Keratinocyte (primary cell): Measurements from ENCODE around the gene HBZ. TPM values are rescaled to one million over a fixed set of nuclear protein-coding genes. Genes with fewer than 3 reads are reported as not detected.

Source experiments
- DNase-seq: peaks from one replicate; pipeline ENCODE4 v3.0.0-alpha.2; 2011; ENCODE audit warnings: low read depth, missing footprints, low spot score
- FAIRE-seq: peaks from 2 replicates; lab custom pipeline; 2011; peaks lifted over from hg19 to GRCh38; lab: Jason Lieb, UNC
- H2AFZ ChIP-seq: 2 replicates; pipeline ENCODE4 v1.6.0; 2012; ENCODE audit warnings: low read length, control low read depth, inconsistent platforms; ENCODE audit not compliant: control insufficient read depth
- H3K27ac ChIP-seq: 2 replicates; pipeline ENCODE4 v1.5.1; 2011; ENCODE audit warnings: low read length; ENCODE audit not compliant: control insufficient read depth, insufficient read depth
- H3K27me3 ChIP-seq: 3 replicates; pipeline ENCODE4 v1.6.0; 2011; ENCODE audit warnings: low read length; ENCODE audit not compliant: control insufficient read depth, insufficient read depth; ENCODE audit errors: extremely low read depth
- H3K36me3 ChIP-seq, 2 experiments: 2 replicates in 1 of 2; 3 replicates in 1 of 2; pipeline ENCODE4 v1.5.1; 2011; ENCODE audit warnings: low read length in 2 of 2, mild to moderate bottlenecking in 1 of 2; ENCODE audit not compliant: control insufficient read depth in 2 of 2, insufficient read depth in 2 of 2; ENCODE audit errors: extremely low read depth in 1 of 2
- H3K4me1 ChIP-seq: 3 replicates; pipeline ENCODE4 v1.5.1; 2011; ENCODE audit warnings: low read length; ENCODE audit not compliant: control insufficient read depth, insufficient read depth; ENCODE audit errors: extremely low read depth
- H3K4me2 ChIP-seq: 3 replicates; pipeline ENCODE4 v1.6.0; 2011; ENCODE audit warnings: low read depth, low read length; ENCODE audit not compliant: control insufficient read depth, insufficient read depth; ENCODE audit errors: extremely low read depth
- H3K4me3 ChIP-seq, 3 experiments: fragments of 200-600 bp in 1 of 3; sonication (generic) in 1 of 3; 2 replicates in 2 of 3; 3 replicates in 1 of 3; pipeline ENCODE4 v1.5.1; 2011 to 2016; ENCODE audit warnings: low read length in 3 of 3, mild to moderate bottlenecking in 3 of 3, control low read depth in 2 of 3, inconsistent platforms in 1 of 3, low read depth in 1 of 3, mixed read lengths in 1 of 3, mixed run types in 1 of 3, moderate library complexity in 1 of 3; ENCODE audit not compliant: control insufficient read depth in 2 of 3, insufficient read depth in 2 of 3; ENCODE audit errors: extremely low read depth in 1 of 3
- H3K79me2 ChIP-seq: 2 replicates; pipeline ENCODE4 v1.6.0; 2012; ENCODE audit warnings: low read length; ENCODE audit not compliant: control insufficient read depth, insufficient read depth
- H3K9ac ChIP-seq: 3 replicates; pipeline ENCODE4 v1.6.0; 2011; ENCODE audit warnings: low read length; ENCODE audit not compliant: control insufficient read depth, insufficient read depth; ENCODE audit errors: extremely low read depth
- H3K9me1 ChIP-seq: 3 replicates; pipeline ENCODE4 v1.6.0; 2011; ENCODE audit warnings: low read length; ENCODE audit not compliant: control insufficient read depth, insufficient read depth; ENCODE audit errors: extremely low read depth
- H3K9me3 ChIP-seq: 2 replicates; pipeline ENCODE4 v1.5.1; 2012; ENCODE audit warnings: low read depth, low read length; ENCODE audit not compliant: control insufficient read depth
- H4K20me1 ChIP-seq: 3 replicates; pipeline ENCODE4 v1.6.0; 2011; ENCODE audit warnings: low read length; ENCODE audit not compliant: control insufficient read depth, insufficient read depth; ENCODE audit errors: extremely low read depth
- CTCF ChIP-seq, 3 experiments: IDR thresholded peaks in 1 of 3; conservative IDR thresholded peaks in 1 of 3; optimal IDR thresholded peaks in 1 of 3; 2 replicates in 2 of 3; 3 replicates in 1 of 3; pipeline versions ENCODE3 to v1.5.1; 2011; ENCODE audit warnings: low read length in 3 of 3, mild to moderate bottlenecking in 3 of 3, moderate library complexity in 2 of 3, control low read depth in 1 of 3, inconsistent platforms in 1 of 3; ENCODE audit not compliant: insufficient read depth in 2 of 3; ENCODE audit errors: extremely low read depth in 1 of 3
- EZH2 ChIP-seq: IDR thresholded peaks from one replicate; pipeline ENCODE4 v1.6.1; 2012; ENCODE audit warnings: inconsistent platforms, mild to moderate bottlenecking, low read length, moderate library complexity
- dilution Hi-C: fragments of 300-500 bp; cut with MboI; formaldehyde crosslinking; loops from one replicate; pipeline ENCODE4 v1.7.0; 2020; ENCODE audit warnings: low sequenced_read_pairs; ENCODE audit not compliant: extremely low pct_ligation_motif_present
- polyA plus RNA-seq, 5 experiments: library from polyadenylated mRNA; depleted of rRNA in 3 of 5; stranded (reverse) in 3 of 5; stranded (forward) in 1 of 5; unstranded in 1 of 5; fragments of >200 nt; gene quantifications; 1 replicate in 1 of 5; 2 replicates in 3 of 5; 3 replicates in 1 of 5; pipeline versions ENCODE4 v1.2.1 to v1.2.3, GENCODE V29; 2011 to 2012; ENCODE audit warnings: missing spikeins in 2 of 5, low read depth in 1 of 5, low replicate concordance in 1 of 5

The HBZ gene
- polyA plus RNA-seq, 1 donor (not counting 4 experiments of a cell fraction or from before 2014, with no cell fraction given): not detected

- H3K4me1 ChIP-seq: peaks cover 8% of the 10 kb centered on the region
- no peak for FAIRE-seq
- H3K9me3 ChIP-seq: no peaks in the 10 kb centered on the region
- H3K9me1 ChIP-seq: no peaks in the 10 kb centered on the region
- no peak overlapping the region for H3K9ac ChIP-seq
- no peaks in the 10 kb centered on the region for H4K20me1 ChIP-seq
- H3K27ac ChIP-seq: no peak overlapping the region
- TF ChIP-seq CTCF (optimal IDR thresholded peaks at IDR 0.05 in 1 of 3, IDR thresholded peaks at IDR 0.05 in 1 of 3, conservative IDR thresholded peaks at IDR 0.05 in 1 of 3; ENCODE audit: extremely low read depth in 1 of 3, insufficient read depth in 2 of 3, low read length in 3 of 3) (peak in 2 of 3 experiments; percentile 19 to 40), EZH2 (no peak)
- peak overlapping the region; percentile 21 to 37 (median 22) for H3K4me3 ChIP-seq
- H3K4me2 ChIP-seq: peak overlapping the region; percentile 83
- no peak for DNase-seq
- no peak overlapping the region for H2AFZ ChIP-seq
- dilution Hi-C loops: no loop called here
- no peaks in the 10 kb centered on the region for H3K79me2 ChIP-seq
- H3K36me3 ChIP-seq: peaks cover 0 to 6% of the 10 kb centered on the region in 2 experiments
- peaks cover 41% of the 10 kb centered on the region for H3K27me3 ChIP-seq
Measured at GRCh38 chr16:180681-181564, 28.5 kb downstream of the HBZ start.

GRCh38 chr16:181565-182021, 29.1 kb downstream of the HBZ start:
- TF ChIP-seq CTCF (optimal IDR thresholded peaks at IDR 0.05 in 1 of 3, IDR thresholded peaks at IDR 0.05 in 1 of 3, conservative IDR thresholded peaks at IDR 0.05 in 1 of 3; ENCODE audit: extremely low read depth in 1 of 3, insufficient read depth in 2 of 3, low read length in 3 of 3) (peak; percentile 67 to 95 (median 93)), EZH2 (no peak)
- peaks cover 41% of the 10 kb centered on the region for H3K27me3 ChIP-seq
- dilution Hi-C loops: no loop called here
- no peak overlapping the region for H3K4me3 ChIP-seq
- H3K4me2 ChIP-seq: peak overlapping the region; percentile 83
- no peaks in the 10 kb centered on the region for H4K20me1 ChIP-seq
- H3K4me1 ChIP-seq: peaks cover 8% of the 10 kb centered on the region
- no peak overlapping the region for H2AFZ ChIP-seq
- no peaks in the 10 kb centered on the region for H3K9me3 ChIP-seq
- FAIRE-seq (peak; percentile 20), DNase-seq (no peak)
- no peaks in the 10 kb centered on the region for H3K79me2 ChIP-seq
- peaks cover 0 to 6% of the 10 kb centered on the region in 2 experiments for H3K36me3 ChIP-seq
- H3K27ac ChIP-seq: no peak overlapping the region
- H3K9me1 ChIP-seq: no peaks in the 10 kb centered on the region
- H3K9ac ChIP-seq: no peak overlapping the region
